Stimulated activated CD8-positive, alpha-beta memory T cell treated with anti-CD3 and anti-CD28 coated beads, Interleukin-2, amount 100 ng/mL, for 48 hours (primary cell): Measurements from ENCODE around the gene ZNF48.

Experiments used
- DNase-seq, 2 donors: peaks; one replicate each; pipeline ENCODE4 v3.0.0-alpha.2; 2020; ENCODE audit warnings: low read depth in 2 of 2

ZNF48 gene

DNA sequence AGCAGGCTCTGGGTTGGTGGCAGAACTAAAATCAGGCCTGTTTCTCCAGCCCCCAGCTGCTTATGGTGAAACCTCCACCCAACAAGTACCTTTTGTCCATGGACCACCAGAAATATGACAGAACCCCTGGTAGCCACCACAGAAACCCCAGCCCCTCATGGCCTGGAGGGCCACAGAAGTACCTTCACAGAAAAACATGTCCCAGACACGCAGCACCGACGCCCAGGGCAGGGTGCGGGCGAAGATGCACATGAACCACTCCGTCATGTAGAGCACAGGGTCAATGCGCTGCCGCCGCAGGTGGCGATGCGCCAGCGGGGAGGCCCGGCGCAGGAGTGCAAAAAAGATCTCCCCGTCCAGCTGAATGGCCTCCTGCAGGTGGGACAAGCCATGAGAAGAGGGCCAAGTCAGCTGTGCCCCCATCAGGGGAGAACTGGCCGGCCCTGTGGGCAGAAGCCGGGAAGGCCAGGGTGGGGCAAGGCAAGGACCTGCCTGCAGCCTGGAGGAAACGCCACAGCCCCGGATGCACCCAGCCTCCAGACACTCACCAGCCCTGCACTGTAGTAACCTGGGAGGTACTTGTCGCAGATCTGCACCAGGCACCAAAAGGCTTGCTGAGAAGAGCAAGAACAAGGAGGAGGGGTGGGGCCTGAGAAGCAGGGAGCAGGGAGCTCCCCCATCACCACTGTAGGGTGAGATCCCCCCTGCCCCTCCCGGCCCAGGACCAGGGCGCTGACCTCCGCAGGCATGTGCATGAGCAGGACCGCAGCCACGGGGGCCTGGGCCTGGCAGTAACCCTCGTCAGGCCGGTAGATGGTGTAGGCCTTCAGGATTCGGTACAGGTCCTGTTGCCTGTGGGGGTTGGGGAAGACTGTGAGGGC is 36.0 kb upstream of the ZNF48 start:
- no peak for DNase-seq

DNA sequence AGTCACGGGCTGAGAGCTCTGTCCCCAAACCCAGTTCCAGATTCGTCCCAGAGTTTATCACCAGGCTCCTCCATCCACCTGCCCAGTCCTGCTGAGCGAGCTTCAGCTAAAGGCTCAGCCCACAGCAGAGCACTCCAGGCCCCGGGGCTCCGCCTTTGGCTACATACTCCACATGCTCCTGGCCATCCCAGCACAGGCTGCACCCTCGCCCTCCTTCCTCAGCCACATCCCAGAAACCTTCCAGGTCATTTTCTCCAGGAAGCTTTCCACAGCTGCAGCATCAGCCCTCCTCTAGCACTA is 35.4 kb upstream of the ZNF48 start:
- DNase-seq = no peak

DNA sequence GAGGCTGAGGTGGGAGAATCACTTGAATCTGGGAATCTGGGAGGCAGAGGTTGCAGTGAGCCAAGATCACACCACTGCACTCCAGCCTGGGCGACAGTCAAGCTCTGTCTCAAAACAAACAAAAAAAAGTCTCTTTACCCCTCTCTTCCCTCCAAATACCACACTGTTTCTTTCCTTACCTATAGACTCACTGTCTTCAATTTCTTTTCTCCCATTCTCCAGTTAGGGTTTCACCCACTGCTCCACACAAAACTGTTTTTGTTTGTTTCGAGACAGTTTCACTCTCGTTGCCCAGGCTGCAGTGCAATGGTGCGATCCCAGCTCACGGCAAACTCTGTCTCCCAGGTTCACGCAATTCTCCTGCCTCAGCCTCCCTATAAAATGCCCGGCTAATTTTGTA is 34.0 kb upstream of the ZNF48 start:
- no peak for DNase-seq

DNA sequence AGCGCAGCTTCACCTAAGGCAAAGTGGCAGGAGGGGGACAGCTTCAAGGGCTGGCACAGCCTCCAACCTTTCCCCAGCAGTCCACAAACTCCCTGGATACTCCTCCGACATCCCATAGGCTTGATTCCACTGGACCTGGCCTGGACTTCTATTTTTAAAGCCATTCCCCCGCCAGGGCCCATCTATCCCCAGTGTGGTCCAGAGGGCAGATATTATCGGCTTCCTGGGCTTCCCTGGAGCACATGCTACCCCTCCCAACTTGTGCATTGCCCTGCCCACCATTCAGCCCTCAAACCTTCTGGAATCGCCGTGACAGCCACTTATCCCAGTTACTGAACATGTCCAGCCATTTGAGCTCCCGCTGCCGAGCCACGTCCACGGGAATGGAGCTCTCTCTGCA is 30.0 kb upstream of the ZNF48 start:
- DNase-seq = no peak

DNA sequence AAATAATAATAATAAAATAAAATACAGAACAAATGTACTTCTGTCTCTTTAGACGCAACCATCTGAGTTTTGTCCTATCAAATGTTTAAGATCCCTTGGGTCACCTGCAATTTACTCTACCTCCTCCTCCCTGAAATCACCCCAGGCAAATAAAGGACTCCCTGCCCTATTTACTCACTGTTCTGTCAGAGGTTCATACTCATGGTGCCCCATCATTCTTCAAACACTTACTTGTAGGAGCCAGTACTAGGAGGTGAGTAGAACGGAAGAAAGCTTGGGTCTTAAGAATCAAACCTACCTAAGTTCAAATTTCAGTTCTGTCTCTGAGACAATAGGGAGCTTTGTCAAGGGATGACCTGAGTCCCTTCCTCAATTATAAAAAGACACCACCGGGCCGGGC is 28.7 kb upstream of the ZNF48 start:
- no peak for DNase-seq

DNA sequence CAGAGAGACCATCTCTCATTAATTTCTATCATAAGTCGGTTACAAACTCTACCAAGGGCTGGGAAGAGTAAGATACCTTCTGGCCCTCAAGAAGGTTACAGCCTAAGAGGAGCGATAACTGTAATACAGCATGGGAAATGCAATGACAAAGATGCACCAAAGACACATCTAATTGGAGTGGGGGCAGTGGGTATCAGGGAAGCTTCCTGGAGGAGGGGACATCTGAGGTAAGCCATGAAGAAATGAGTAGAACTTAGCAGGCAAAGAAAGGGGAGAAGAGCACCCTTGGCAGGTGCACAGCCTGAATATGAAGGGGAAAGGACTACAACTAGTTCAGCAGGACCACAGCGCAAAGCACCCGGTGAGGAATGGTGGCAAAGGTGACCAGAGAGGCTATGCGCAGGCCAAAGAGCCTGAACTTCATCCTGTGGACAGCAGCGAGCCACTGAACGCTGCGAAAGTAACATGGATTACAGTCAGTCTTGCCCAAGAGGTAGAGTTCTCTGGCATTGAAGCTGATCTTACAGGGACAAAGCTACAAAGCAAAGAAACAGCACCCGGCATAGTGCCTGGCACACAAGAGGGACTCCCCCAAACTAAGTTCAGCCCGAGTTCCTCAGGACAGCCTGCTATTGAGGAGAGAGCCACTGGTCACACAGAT is 27.7 kb upstream of the ZNF48 start:
- DNase-seq = no peak

DNA sequence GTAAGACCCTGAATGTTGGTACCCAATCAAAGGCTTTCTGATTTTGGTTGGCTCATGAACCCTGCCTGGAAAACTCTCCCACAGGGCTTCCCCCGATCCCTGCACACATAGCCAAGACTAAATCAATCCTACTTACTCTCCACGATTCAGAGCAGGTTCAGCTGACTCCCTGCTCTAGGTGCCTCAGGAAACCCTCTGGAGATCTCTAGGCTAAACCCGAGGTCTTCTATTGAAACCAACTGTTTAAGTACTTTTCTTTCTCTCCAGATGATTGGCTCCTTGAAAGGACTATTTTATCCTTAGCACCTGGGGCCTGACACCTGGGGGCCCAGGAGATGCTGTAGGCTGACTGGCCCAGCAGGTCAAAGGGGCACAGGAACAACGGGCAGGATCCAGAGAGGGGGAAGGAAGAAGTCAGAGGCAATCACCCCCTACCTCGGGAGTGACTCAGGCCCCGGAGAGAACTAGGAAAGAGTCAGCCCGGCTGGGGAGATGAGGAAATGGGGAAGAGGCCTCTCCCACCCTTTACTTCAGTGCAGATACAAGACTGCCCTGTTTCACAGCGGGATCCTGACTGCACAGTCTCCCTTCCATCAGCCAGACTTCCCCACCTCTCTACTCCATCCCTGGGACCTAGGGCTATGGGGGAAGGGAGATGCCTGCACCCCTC is 27.0 kb upstream of the ZNF48 start:
- no peak for DNase-seq

DNA sequence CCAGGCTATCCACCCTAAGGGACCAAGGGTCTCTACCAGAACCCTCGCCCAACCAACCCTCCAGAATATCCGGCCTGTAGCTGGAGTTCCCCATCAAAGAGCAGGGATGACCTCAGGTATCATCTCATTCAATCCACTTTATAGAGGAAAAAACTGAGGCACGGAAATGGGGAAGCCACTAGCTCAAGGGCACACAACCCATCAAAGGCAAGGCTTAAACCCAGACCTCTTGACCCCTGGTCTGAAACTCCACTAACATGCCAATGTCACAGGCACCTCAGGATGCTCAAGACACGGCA is 26.5 kb upstream of the ZNF48 start:
- DNase-seq = no peak

DNA sequence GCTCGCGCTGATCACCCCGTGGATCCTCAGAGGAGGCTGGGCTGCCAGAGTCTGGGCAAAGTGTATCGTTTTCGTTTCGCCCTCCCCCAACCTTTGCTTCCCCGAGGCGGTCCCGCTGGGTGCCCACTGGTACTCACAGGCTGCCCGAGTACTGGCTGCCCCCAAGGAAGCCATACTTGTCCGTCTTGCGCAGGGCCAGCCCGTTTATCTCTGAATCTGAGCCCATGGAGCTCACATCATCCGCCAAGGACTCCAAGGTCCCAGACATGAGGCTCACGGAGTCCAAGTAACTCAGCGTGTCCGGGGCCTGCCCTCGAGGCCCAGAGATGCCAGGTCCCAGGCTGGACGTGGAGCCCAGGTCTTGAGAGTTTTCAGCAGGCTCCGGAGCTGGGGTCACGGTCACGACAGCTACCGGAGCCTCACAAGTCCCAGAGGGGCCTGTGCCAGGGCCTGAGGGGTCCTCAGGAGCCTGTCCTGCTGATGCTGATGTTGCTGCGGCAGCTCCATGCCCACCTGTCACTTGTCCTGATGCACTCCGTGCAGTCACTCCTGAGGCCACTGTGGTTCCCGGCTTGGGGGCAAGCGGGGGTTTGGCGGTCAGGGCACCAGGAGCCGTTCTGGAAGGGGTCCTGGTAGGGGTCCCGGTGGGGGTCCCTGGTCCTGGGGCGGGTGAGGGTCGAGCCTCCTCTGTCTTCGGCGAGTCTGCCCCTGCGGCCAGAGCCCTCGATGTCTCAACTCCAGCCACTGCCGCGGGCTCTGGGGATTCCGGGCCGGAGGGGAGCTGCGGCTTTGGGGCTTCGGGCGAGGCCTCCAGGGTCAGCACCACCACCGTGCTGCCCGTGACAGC is 25.9 kb upstream of the ZNF48 start:
- no peak for DNase-seq

DNA sequence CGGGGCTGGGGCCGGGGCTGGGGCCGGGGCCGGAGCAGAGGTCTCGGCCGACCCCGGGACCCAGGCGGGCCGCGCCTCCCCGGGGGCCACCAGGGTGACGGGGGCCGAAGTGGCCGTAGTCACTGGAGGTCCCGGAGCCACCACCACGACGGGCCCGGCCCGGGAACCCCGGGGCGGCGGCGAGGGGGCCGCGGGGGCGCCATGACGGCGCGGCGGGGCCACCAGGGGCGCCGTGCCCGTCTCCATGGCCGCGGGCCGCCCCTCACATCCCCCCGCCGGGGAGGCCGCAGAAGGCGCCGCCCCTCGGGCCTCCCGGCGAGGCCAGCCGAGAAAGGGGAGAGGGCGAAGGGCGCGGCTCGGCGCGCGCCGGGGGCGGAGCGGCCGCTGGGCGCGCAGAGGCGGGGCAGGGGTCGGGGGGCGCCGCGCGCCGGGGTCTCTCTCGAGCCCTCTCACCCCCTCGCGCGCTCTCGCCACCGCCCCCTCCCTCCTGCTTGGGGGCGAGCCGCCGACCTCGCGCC is 25.2 kb upstream of the ZNF48 start:
- DNase-seq = no peak

DNA sequence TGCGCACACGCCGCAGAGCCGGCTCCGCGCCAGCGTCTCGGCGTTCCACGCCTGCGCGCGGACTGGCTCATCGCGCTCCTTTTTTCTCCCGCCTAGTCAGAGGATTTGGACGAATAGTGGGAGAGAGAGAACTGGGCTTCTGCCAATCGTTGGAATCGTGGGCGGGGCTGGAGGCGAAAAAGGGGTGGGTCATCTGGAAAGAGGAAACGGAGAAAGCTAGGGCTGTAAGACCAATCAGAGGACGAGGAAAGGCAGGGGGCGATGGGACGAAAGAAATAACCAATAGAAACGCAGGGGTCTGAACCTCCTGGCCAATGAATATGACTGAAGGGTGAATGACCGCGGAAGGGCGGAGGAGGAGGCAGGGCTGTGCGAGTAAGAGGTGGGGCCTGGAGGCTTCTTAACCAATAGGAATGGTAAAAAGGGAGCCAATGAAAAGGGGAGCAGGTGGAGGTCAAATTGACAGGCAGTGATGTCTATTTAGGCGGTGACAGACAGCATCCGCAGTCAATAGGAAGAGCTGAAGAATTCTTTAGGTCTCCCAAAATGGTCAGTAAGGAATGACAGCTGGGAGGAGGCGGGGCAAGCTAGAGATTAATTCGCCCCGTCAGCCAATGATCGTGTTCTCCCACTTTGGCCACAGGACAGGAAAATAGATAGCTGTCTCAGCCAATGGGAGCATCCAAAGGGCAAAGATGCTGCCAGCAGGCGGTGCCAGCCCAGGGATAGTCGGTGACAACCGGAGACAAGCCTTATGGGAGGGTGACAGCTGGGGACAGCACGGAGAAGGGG is 24.6 kb upstream of the ZNF48 start, which contains the start of gene TBC1D10B:
Gene TBC1D10B, minus strand, starts transcription at position 39 of the 792 bp plus-strand sequence. CDS start 311 bp downstream, outside the sequence.
- peak; percentile 92 to 98 for DNase-seq

DNA sequence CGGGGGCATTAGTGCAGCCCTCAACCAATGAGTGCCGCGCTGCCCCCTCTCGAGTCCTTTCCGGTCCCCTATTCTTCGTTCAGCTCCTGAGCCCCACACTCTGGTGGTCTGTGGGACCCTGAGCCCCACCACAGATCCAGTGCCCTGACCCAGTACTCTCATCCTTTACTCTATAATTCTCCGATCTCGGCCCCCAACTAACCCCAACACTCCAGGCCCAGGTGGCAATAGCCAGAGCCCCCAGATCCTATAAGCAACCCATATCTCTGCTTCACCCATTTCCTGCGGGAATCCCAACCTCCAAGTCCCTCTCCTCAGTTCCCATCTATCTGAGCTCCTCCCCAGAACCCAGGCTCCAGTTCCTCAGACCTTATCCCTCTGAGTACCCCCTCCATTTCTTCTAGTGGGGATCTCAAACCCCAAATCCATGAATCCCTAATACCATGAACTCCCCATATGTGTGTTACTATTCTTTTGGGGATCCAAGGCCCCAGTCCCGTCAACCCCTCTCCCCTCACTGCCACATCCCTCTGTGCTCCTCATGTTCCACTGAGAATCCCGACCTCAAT is 23.9 kb upstream of the ZNF48 start:
- no peak for DNase-seq

DNA sequence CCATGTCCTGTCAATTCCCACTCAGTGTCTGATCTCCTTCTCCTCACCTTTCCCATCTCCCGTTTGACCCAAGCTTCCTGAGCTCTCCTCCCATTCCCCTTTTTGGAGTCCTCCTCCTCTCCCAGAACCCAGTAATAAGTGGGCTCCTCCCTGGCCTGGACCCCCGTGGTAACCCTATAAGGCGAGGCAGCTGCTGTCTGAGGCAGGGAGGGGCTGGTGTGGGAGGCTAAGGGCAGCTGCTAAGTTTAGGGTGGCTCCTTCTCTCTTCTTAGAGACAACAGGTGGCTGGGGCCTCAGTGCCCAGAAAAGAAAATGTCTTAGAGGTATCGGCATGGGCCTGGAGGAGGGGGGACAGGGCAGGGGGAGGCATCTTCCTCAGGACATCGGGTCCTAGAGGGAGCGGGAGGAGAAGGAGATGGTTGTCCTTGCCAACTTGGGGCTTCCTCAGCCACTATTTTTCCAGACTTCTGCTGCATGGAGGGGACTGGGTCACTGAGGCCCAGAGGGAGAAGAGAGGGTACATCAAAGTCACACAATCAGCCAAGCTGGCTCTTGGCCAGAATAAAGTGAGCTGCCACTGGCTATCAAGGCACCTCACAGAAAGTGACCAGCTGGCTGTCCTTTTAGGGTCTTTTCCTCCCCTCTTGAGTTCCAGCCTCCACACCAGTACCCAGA is 23.0 kb upstream of the ZNF48 start:
- DNase-seq = no peak

DNA sequence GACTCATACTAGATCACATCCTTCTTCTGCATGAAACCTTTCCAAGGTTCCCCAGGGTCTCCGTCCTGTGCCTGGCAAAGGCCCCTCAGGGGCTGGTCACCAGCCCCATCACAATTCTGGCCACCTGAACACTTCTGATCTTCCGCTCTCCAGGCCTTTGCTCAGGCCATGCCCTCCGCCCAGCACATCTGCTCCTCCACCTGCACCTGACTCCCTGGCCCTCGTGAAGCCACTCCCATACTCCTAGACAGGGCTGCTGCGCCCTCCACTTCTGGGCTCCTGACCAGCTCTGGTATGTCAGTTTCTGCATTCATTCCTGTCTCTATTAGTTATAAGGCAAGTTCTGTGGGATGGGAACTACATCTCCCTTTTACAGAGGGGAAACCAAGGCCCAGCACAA is 22.5 kb upstream of the ZNF48 start:
- DNase-seq = no peak

DNA sequence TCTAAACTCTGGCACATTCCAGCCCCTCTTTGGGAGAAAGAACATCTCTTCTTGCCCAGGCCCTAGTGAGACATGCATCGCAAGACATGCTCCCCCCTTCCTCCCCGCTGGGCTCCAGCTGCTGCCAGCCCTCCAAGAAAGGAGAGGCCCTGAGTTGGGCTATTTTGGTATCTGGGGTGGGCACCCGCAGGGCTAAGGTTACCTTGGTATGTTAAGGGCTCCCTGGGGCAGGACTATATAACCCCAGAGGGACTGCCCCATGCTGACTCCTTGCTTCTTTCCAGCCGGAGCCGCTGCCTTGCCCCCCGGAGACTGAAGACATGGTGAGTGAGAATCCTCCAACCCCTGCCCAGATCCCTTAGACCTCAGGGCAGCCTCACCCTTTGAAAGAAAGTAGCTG is 20.7 kb upstream of the ZNF48 start, which contains the start of gene MYL11:
Gene MYL11, plus strand, starts transcription at position 265 of the 400 bp plus-strand sequence. Its CDS starts 56 bp downstream, at position 321.
- DNase-seq = no peak

DNA sequence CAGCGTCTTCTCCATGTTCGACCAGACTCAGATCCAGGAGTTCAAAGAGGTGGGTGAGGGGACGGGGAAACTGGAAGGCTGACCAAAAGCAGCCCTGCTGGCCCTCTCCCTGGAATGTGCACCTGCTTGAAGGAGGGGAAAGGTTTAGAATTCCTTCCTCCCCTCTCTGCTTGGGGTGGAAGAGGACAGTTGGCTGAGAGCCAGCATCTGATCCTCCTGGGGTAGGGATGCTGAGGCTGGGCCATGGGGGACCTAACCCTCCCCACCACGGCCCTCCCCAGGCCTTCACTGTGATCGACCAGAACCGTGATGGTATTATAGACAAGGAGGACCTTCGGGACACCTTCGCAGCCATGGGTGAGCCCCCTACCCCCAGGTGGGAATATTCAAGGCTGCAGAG is 19.4 kb upstream of the ZNF48 start:
- DNase-seq = no peak

DNA sequence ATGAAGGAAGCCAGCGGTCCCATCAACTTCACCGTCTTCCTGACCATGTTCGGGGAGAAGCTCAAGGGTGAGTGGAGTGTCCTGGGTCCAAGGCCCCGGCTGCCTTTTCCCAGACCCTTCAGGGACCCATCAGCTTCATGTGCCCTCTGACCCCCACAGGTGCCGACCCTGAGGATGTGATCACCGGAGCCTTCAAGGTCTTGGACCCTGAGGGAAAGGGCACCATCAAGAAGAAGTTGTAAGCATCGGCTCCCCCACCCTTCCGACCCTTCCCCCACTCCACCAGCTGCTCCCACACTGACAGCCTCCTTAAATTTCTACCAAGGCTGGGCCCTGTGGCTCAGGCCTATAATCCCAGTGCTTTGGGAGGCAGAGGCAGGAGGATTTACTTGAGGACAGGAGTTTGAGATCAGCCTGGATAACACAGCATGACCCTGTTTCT is 18.7 kb upstream of the ZNF48 start:
- DNase-seq = no peak

DNA sequence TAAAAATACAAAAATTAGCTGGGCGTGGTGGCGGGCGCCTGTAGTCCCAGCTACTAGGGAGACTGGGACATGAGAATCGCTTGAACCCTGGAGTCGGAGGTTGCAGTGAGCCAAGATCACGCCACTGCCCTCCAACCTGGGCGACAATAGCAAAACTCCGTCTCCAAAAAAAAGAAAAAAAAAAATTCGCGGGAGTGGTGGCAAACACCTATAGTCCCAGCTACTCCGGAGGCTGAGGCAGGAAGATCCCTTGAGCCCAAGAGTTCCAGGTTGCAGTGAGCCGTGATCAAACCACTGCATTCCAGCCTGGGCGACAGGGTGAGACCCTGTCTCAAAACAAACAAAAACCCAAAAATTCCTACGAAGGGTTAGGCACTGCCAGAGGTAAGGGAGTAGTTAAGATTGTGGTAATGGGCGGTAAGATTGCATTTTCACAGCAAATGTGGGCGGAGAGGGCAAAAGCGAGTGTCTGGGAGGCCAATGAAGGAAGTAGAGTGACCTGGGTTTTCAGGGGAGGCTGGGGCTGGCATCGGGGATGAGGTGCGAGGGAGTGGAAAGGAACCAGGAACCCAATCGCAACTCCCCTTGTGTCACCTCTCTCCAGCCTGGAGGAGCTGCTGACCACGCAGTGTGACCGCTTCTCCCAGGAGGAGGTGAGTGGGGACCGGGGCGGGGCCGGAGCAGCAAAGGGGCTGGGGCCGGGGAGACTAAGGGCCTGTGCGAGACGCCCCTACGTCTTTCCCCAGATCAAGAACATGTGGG is 18.0 kb upstream of the ZNF48 start:
- no peak for DNase-seq

DNA sequence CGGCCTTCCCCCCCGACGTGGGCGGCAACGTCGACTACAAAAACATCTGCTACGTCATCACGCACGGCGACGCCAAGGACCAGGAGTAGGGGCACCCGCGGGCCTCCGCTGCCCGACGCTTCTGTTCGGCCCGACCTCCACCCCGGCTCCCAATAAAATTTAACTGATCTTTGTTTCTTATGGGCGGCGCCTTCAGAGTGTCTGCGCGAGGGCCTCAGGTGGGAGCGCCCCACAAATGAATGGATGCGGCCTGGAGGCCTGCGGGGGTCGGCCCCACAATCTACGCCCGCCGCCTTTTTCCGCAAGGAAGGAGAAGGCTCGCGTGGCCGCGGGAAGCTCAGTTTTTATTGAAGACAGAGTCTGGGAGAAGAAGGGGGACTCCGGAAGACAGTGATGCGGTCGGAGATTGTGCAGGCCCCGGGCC is 17.4 kb upstream of the ZNF48 start:
- DNase-seq = peak; percentile 69 to 78
